Prostate gland (tissue), 2 donors: Measurements from ENCODE around the gene STX11. TPM values are rescaled to one million over a fixed set of nuclear protein-coding genes. Genes with fewer than 3 reads are reported as not detected.

Experiments used
- DNase-seq: peaks from one replicate; pipeline ENCODE4 v3.0.0-alpha.2; 2019; ENCODE audit warnings: low spot score
- H3K27ac ChIP-seq, 2 donors: fragments of 200-600 bp; sonication (generic); 2 replicates each; pipeline ENCODE4 v1.5.1; 2017 to 2019
- H3K27me3 ChIP-seq: fragments of 200-600 bp; sonication (generic); replicated peaks from 2 replicates; pipeline ENCODE4 v1.5.1; 2019; ENCODE audit not compliant: insufficient read depth
- H3K36me3 ChIP-seq, 2 donors: fragments of 200-600 bp; sonication (generic); 1 replicate in 1 of 2; 2 replicates in 1 of 2; pipeline versions ENCODE4 v1.5.1 to v1.8.1; 2017 to 2019
- H3K4me1 ChIP-seq: fragments of 200-600 bp; sonication (generic); replicated peaks from 2 replicates; pipeline ENCODE4 v1.5.1; 2019
- H3K4me3 ChIP-seq, 2 donors: fragments of 200-600 bp; sonication (generic); 2 replicates each; pipeline ENCODE4 v1.5.1; 2017 to 2019
- H3K9me3 ChIP-seq: fragments of 200-600 bp; sonication (generic); 2 replicates; pipeline ENCODE4 v1.5.1; 2017
- CTCF ChIP-seq, 4 experiments: fragments of 200-600 bp in 2 of 4; fragments of 450-650 bp in 2 of 4; sonication (generic) in 2 of 4; IDR thresholded peaks; 1 replicate in 3 of 4; 2 replicates in 1 of 4; pipeline ENCODE4 v1.5.1; 2016 to 2019; ENCODE audit warnings: antibody characterized with exemption in 4 of 4, mild to moderate bottlenecking in 2 of 4, moderate library complexity in 2 of 4
- POLR2A ChIP-seq: fragments of 450-650 bp; IDR thresholded peaks from one replicate; pipeline ENCODE4 v1.6.1; 2016; ENCODE audit warnings: antibody characterized with exemption, mild to moderate bottlenecking
- POLR2AphosphoS5 ChIP-seq: sonication (generic); formaldehyde crosslinking; IDR thresholded peaks from one replicate; pipeline ENCODE4 v1.6.1; 2017; ENCODE audit warnings: antibody characterized with exemption
- WGBS: methylation state at CpG from one replicate; pipeline ENCODE4 v1.1.5; 2018; 5-methylcytosine and 5-hydroxymethylcytosine counted together
- intact Hi-C: fragments of 100-400 bp; cut with DNase I; formaldehyde crosslinking; loops from one replicate; pipeline ENCODE4 v1.14.2; 2022
- total RNA-seq, 2 donors: library from RNA; depleted of rRNA; stranded (reverse); fragments of >200 nt; gene quantifications; one replicate each; pipeline ENCODE4 v1.1.0, GENCODE V29; 2016

STX11 gene
- total RNA-seq, 2 donors from 2014 or later = 1.4 to 8.0 TPM

- 79% methylated on average over 5 of the region's 5 CpGs for WGBS
- no peak for TF ChIP-seq POLR2AphosphoS5
- no peak for TF ChIP-seq POLR2A
- no peak for TF ChIP-seq CTCF (IDR thresholded peaks at IDR 0.05)
- Histone ChIP-seq H3K27ac (no peak overlapping the region), H3K9me3 (no peaks in the 10 kb centered on the region), H3K27me3 (no peaks in the 10 kb centered on the region), H3K4me3 (no peak overlapping the region), H3K36me3 (no peaks in the 10 kb centered on the region), H3K4me1 (no peaks in the 10 kb centered on the region)
- intact Hi-C loops = no loop called here
- no peak for DNase-seq
Observed at GRCh38 chr6:144133225-144133821, 17.0 kb upstream of the STX11 start.

GRCh38 chr6:144134176-144134575 lies 16.1 kb upstream of the STX11 start:
- no peak overlapping the region for H3K4me3 ChIP-seq
- H3K4me1 ChIP-seq = no peaks in the 10 kb centered on the region
- H3K27me3 ChIP-seq = no peaks in the 10 kb centered on the region
- TF ChIP-seq POLR2AphosphoS5 = no peak
- no peak for TF ChIP-seq CTCF (IDR thresholded peaks at IDR 0.05)
- no peak for TF ChIP-seq POLR2A
- intact Hi-C loops = no loop called here
- WGBS = 82% methylated on average over 2 of the region's 2 CpGs
- no peaks in the 10 kb centered on the region for H3K36me3 ChIP-seq
- H3K9me3 ChIP-seq = no peaks in the 10 kb centered on the region
- no peak for DNase-seq
- no peak overlapping the region for H3K27ac ChIP-seq

DNA sequence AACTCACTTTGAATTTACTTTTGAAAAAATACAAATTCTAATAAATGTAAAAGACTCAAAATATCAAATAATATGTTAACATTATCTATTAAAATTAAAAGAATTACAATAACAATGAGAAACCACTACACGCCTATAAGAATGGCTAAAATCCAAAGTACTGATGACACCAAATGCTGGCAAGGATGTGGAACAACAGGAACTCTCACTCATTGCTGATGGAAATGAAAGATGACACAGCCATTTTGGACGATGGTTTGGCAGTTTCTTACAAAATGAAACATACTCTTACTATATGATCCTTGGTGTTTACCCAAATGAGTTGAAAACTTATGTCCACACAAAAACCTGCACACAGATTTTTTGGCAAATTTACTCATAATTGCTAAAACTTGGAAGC lies 15.6 kb upstream of the STX11 start:
- Histone ChIP-seq H3K27me3 (no peaks in the 10 kb centered on the region), H3K27ac (no peak overlapping the region), H3K36me3 (no peaks in the 10 kb centered on the region), H3K9me3 (no peaks in the 10 kb centered on the region), H3K4me1 (no peaks in the 10 kb centered on the region), H3K4me3 (no peak overlapping the region)
- WGBS = 63% methylated on average over 2 of the region's 2 CpGs
- intact Hi-C loops = no loop called here
- TF ChIP-seq POLR2A = no peak
- TF ChIP-seq CTCF (IDR thresholded peaks at IDR 0.05) = no peak
- TF ChIP-seq POLR2AphosphoS5 = no peak
- DNase-seq = no peak

- Histone ChIP-seq H3K27ac (no peak overlapping the region), H3K4me3 (no peak overlapping the region), H3K9me3 (no peaks in the 10 kb centered on the region), H3K4me1 (no peaks in the 10 kb centered on the region), H3K36me3 (no peaks in the 10 kb centered on the region), H3K27me3 (no peaks in the 10 kb centered on the region)
- WGBS = 79% methylated on average over 4 of the region's 4 CpGs
- no peak for DNase-seq
- no peak for TF ChIP-seq CTCF (IDR thresholded peaks at IDR 0.05)
- TF ChIP-seq POLR2AphosphoS5 = no peak
- TF ChIP-seq POLR2A = no peak
- intact Hi-C loops = no loop called here
Observed at GRCh38 chr6:144138542-144138941, 11.8 kb upstream of the STX11 start.

- DNase-seq = no peak
- 89% methylated on average over 3 of the region's 3 CpGs for WGBS
- Histone ChIP-seq H3K9me3 (no peaks in the 10 kb centered on the region), H3K36me3 (no peaks in the 10 kb centered on the region), H3K27ac (no peak overlapping the region), H3K27me3 (no peaks in the 10 kb centered on the region), H3K4me3 (no peak overlapping the region), H3K4me1 (no peaks in the 10 kb centered on the region)
- intact Hi-C loops = no loop called here
- TF ChIP-seq POLR2AphosphoS5 = no peak
- TF ChIP-seq POLR2A = no peak
- TF ChIP-seq CTCF (IDR thresholded peaks at IDR 0.05) = no peak
Observed at GRCh38 chr6:144139817-144140216, 10.5 kb upstream of the STX11 start.
